HG03342 (cell line): Measurements from ENCODE around the gene DAPK3.
"Not testable (repeated sequence)": the region's sequence is repeated elsewhere in the genome, so short reads cannot be mapped to it uniquely, and the experiment has no call there.

Experiments used
- ATAC-seq: cut with Tn5 transposase; IDR thresholded peaks from one replicate; pipeline ENCODE4 v1.9.1; 2021; ENCODE audit warnings: mild to moderate bottlenecking, moderate library complexity; ENCODE audit not compliant: unreplicated experiment

Gene DAPK3

GRCh38 chr19:4005436-4005835, 34.5 kb upstream of the DAPK3 start:
- not testable (repeated sequence) for ATAC-seq

- ATAC-seq: not testable (repeated sequence)
Observed at GRCh38 chr19:4000798-4001197, 29.9 kb upstream of the DAPK3 start.

GRCh38 chr19:3998667-3999412, 27.9 kb upstream of the DAPK3 start:
- not testable (repeated sequence) for ATAC-seq

GRCh38 chr19:3995607-3996006, 24.7 kb upstream of the DAPK3 start:
- ATAC-seq: no peak

GRCh38 chr19:3990815-3991117, 19.9 kb upstream of the DAPK3 start:
- no peak for ATAC-seq

GRCh38 chr19:3987619-3988371, 16.9 kb upstream of the DAPK3 start:
- no peak for ATAC-seq

- ATAC-seq: no peak
Observed at GRCh38 chr19:3986260-3987041, 15.6 kb upstream of the DAPK3 start.

- ATAC-seq: no peak
Observed at GRCh38 chr19:3985643-3986259, 14.9 kb upstream of the DAPK3 start.

GRCh38 chr19:3984908-3985642, 14.2 kb upstream of the DAPK3 start, which contains the start of gene EEF2:
Gene EEF2, minus strand, starts transcription at chr19:3985463. Its CDS starts 83 bp downstream, at chr19:3985380.
- no peak for ATAC-seq

- ATAC-seq: no peak
Observed at GRCh38 chr19:3984584-3984907, 13.6 kb upstream of the DAPK3 start.

GRCh38 chr19:3983936-3984583, 13.2 kb upstream of the DAPK3 start:
- no peak for ATAC-seq

- no peak for ATAC-seq
Observed at GRCh38 chr19:3983542-3983914, 12.6 kb upstream of the DAPK3 start.

GRCh38 chr19:3982701-3983541, 12.0 kb upstream of the DAPK3 start:
- no peak for ATAC-seq

GRCh38 chr19:3981736-3982681, 11.1 kb upstream of the DAPK3 start:
- ATAC-seq: no peak

- ATAC-seq: no peak
Observed at GRCh38 chr19:3981373-3981735, 10.5 kb upstream of the DAPK3 start.

GRCh38 chr19:3980353-3981251, 9.7 kb upstream of the DAPK3 start:
- ATAC-seq: no peak

GRCh38 chr19:3979674-3980352, 8.9 kb upstream of the DAPK3 start:
- ATAC-seq: no peak
